Neural cell (in vitro differentiated cells): Measurements from ENCODE around the gene TMCO1. TPM values are rescaled to one million over a fixed set of nuclear protein-coding genes. Genes with fewer than 3 reads are reported as not detected.

Experiments
- H2AFZ ChIP-seq: fragments of 200-600, 300-800 bp; sonication (generic), shearing (Covaris generic); 2 replicates; pipeline ENCODE4 v1.6.0; 2014; ENCODE audit warnings: low read depth, mild to moderate bottlenecking, antibody characterized with exemption, low read length, moderate library complexity
- H3F3A ChIP-seq: fragments of 200-600 bp; shearing (Covaris generic); 2 replicates; pipeline ENCODE4 v1.6.1; 2016; ENCODE audit warnings: mild to moderate bottlenecking, moderate library complexity, mixed read lengths, antibody characterized with exemption, low read length; ENCODE audit not compliant: insufficient read depth, poor library complexity, severe bottlenecking
- H3K27ac ChIP-seq: fragments of 200-600, 300-800 bp; sonication (generic), shearing (Covaris generic); 2 replicates; pipeline ENCODE4 v1.5.1; 2014; ENCODE audit warnings: mild to moderate bottlenecking, low read length, moderate library complexity
- H3K27me3 ChIP-seq: fragments of 300-800, 200-600 bp; sonication (generic), shearing (Covaris generic); 2 replicates; pipeline ENCODE4 v1.6.0; 2014; ENCODE audit warnings: mild to moderate bottlenecking, low read depth, low read length, moderate library complexity; ENCODE audit not compliant: insufficient read depth
- H3K36me3 ChIP-seq: fragments of 300-800, 200-600 bp; sonication (generic), shearing (Covaris generic); 2 replicates; pipeline ENCODE4 v1.5.1; 2014; ENCODE audit warnings: mild to moderate bottlenecking, antibody characterized with exemption, low read length, moderate library complexity; ENCODE audit not compliant: insufficient read depth
- H3K4me2 ChIP-seq: fragments of 300-800, 200-600 bp; sonication (generic), shearing (Covaris generic); 2 replicates; pipeline ENCODE4 v1.6.0; 2014; ENCODE audit warnings: mild to moderate bottlenecking, low read length
- H3K4me3 ChIP-seq: fragments of 300-800, 200-600 bp; sonication (generic), shearing (Covaris generic); 2 replicates; pipeline ENCODE4 v1.5.1; 2014; ENCODE audit warnings: mild to moderate bottlenecking, low read length, moderate library complexity
- H3K79me2 ChIP-seq: fragments of 200-600 bp; shearing (Covaris generic); replicated peaks from 2 replicates; pipeline ENCODE4 v1.6.0; 2014; ENCODE audit warnings: mild to moderate bottlenecking, low read length, moderate library complexity; ENCODE audit not compliant: insufficient read depth
- H3K9ac ChIP-seq: fragments of 300-800, 200-600 bp; sonication (generic), shearing (Covaris generic); 2 replicates; pipeline ENCODE4 v1.6.1; 2016; ENCODE audit warnings: mild to moderate bottlenecking, low read length, mixed read lengths
- H3K9me2 ChIP-seq: fragments of 200-600 bp; shearing (Covaris generic); 2 replicates; pipeline ENCODE4 v1.6.1; 2016; ENCODE audit warnings: mild to moderate bottlenecking, low read length, mixed read lengths; ENCODE audit not compliant: insufficient read depth
- H3K9me3 ChIP-seq: fragments of 200-600, 300-800 bp; sonication (generic), shearing (Covaris generic); 2 replicates; pipeline ENCODE4 v1.6.1; 2016; ENCODE audit warnings: mild to moderate bottlenecking, mixed run types, low read length, moderate library complexity, mixed read lengths
- H4K20me1 ChIP-seq: fragments of 200-600 bp; shearing (Covaris generic); 2 replicates; pipeline ENCODE4 v1.6.1; 2016; ENCODE audit warnings: mild to moderate bottlenecking, mixed run types; ENCODE audit not compliant: insufficient read depth
- CTCF ChIP-seq: fragments of 450-650 bp; IDR thresholded peaks from 2 replicates; pipeline ENCODE4 v1.5.1; 2014; ENCODE audit warnings: antibody characterized with exemption, mild to moderate bottlenecking, moderate library complexity; ENCODE audit not compliant: poor library complexity, severe bottlenecking
- EP300 ChIP-seq: fragments of 450-650 bp; conservative IDR thresholded peaks from 2 replicates; pipeline ENCODE4 v1.6.1; 2014; ENCODE audit warnings: antibody characterized with exemption, mild to moderate bottlenecking, moderate library complexity; ENCODE audit not compliant: poor library complexity, severe bottlenecking
- EZH2 ChIP-seq: fragments of 200-600, 300-800 bp; shearing (Covaris generic), sonication (generic); IDR thresholded peaks from 2 replicates; pipeline ENCODE4 v1.6.1; 2014; ENCODE audit warnings: antibody characterized with exemption, low read length, borderline replicate concordance, mild to moderate bottlenecking; ENCODE audit not compliant: insufficient read depth, poor library complexity, severe bottlenecking
- MXI1 ChIP-seq: fragments of 450-650 bp; conservative IDR thresholded peaks from 2 replicates; pipeline ENCODE4 v1.6.1; 2014; ENCODE audit warnings: antibody characterized with exemption, mild to moderate bottlenecking; ENCODE audit not compliant: poor library complexity, severe bottlenecking
- POLR2AphosphoS5 ChIP-seq: IDR thresholded peaks from 2 replicates; pipeline ENCODE4 v1.6.1; 2012
- RAD21 ChIP-seq: fragments of 450-650 bp; conservative IDR thresholded peaks from 2 replicates; pipeline ENCODE4 v1.6.1; 2014; ENCODE audit warnings: antibody characterized with exemption, mild to moderate bottlenecking, moderate library complexity
- REST ChIP-seq: IDR thresholded peaks from 2 replicates; pipeline ENCODE4 v1.6.1; 2012; ENCODE audit warnings: borderline replicate concordance
- SMC3 ChIP-seq: fragments of 450-650 bp; conservative IDR thresholded peaks from 2 replicates; pipeline ENCODE4 v1.6.1; 2014; ENCODE audit warnings: antibody characterized with exemption, mild to moderate bottlenecking, moderate library complexity; ENCODE audit not compliant: poor library complexity
- TAF1 ChIP-seq: IDR thresholded peaks from 2 replicates; pipeline ENCODE4 v1.6.1; 2012; ENCODE audit warnings: low read depth
- polyA minus RNA-seq: library from RNA; depleted of rRNA, polyadenylated mRNA; stranded (reverse); fragments of >200 nt; gene quantifications from 2 replicates; pipeline ENCODE4 v1.2.3, GENCODE V29; 2014
- polyA plus RNA-seq: library from polyadenylated mRNA; depleted of rRNA; stranded (reverse); fragments of >200 nt; gene quantifications from 2 replicates; pipeline ENCODE4 v1.2.3, GENCODE V29; 2014

TMCO1 gene, protein sequence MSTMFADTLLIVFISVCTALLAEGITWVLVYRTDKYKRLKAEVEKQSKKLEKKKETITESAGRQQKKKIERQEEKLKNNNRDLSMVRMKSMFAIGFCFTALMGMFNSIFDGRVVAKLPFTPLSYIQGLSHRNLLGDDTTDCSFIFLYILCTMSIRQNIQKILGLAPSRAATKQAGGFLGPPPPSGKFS
- polyA plus RNA-seq (116 and 137 TPM in 2 replicates), polyA minus RNA-seq (79.4 and 79.8 TPM in 2 replicates)

DNA sequence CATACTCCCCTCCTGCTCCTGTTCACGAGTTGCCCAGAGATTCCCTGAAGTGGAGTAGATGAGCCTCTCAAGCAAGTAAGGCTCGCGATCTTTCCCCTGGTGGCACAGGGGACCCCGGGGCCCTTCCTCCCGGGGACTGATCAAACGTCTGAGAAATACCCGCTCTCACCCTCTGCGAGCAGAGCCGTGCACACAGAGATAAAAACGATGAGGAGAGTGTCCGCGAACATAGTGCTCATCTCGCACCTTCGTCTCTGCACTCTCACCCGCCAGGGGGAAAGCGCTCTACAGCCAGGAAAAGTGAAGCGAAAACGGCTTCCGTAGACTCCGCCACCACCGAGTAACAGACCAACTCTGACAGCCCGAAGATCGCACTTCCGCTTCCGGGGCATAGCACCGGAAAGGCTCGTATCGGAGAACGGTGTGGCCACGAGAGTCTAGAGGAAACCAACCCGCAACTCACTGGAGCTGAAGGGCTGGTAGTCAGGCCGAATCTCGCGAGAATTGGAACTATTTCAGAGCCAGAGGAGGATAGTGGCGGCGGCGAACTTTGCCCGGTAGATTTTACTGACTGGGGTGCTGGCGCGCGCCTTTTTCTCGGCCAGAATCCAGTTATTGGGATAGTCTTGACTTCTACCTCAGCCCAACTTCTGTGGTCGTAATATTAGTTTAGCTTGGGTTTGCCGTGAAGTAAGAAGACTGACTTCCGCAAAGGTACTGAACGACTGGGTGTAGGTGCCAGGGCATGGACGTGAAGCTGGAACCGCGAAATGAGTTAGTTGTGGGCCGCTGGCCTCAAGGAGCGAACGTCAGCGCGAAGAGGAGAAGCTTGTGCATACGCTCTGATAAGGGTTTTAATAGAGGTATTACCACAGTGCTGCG lies at the start of gene TMCO1:
Gene TMCO1 (minus strand): TSS at position 356 of the 882 bp plus-strand sequence. CDS start 117 bp downstream, at position 239.
- H2AFZ ChIP-seq = peak within 1 kb of the TSS; percentile 89
- H4K20me1 ChIP-seq = no peaks in the 10 kb centered on the region
- peak within 1 kb of the TSS; percentile 76 for H3K9ac ChIP-seq
- no peaks in the 10 kb centered on the region for H3F3A ChIP-seq
- H3K27ac ChIP-seq = peak within 1 kb of the TSS; percentile 76
- H3K4me3 ChIP-seq = peak within 1 kb of the TSS; percentile 84
- H3K27me3 ChIP-seq = no peaks in the 10 kb centered on the region
- H3K9me3 ChIP-seq = no peaks in the 10 kb centered on the region
- no peaks in the 10 kb centered on the region for H3K9me2 ChIP-seq
- peak; percentile 77 for TF ChIP-seq SMC3
- peak; percentile 53 for TF ChIP-seq EP300
- TF ChIP-seq CTCF = peak; percentile 58
- TF ChIP-seq REST = peak; percentile 19
- no peak for TF ChIP-seq EZH2
- peak; percentile 90 for TF ChIP-seq MXI1
- TF ChIP-seq TAF1 = peak; percentile 53
- TF ChIP-seq POLR2AphosphoS5 = peak; percentile 80
- peak; percentile 60 for TF ChIP-seq RAD21
- peak within 1 kb of the TSS; percentile 82 for H3K4me2 ChIP-seq
- peaks cover 4% of the 10 kb centered on the region for H3K79me2 ChIP-seq
- no peaks in the 10 kb centered on the region for H3K36me3 ChIP-seq

DNA sequence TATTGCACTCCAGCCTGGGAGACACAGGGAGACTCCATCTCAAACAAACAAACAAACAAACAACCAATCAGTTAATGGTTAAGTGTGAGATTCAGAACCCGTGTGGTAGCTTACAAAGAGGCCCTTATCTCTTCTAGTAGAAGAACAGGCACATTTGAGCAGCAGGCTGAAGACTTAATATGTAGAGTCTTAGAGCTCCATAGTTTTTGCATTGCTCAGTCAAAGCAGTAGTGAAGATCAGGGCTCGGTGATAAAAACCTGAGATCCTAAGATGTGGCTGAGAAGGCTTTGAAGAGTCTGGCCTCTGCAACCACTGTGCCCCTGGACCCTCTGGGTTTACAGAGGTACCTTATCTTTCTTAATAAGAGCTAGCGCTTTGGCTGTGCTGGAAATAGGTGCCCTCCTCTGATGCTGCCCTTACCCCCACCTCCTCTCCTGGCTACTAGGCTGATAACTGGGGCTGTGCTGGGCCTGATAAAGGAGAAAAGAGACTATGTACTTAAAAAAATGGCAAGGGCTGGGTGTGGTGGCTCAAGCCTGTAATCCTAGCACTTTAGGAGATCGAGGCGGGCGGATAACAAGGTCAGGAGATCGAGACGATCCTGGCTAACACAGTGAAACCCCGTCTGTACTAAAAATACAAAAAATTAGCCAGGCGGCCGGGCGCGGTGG lies 48.3 kb upstream of the TMCO1 start:
- Histone ChIP-seq H3K27me3 (no peaks in the 10 kb centered on the region), H3K9me2 (no peaks in the 10 kb centered on the region), H4K20me1 (no peaks in the 10 kb centered on the region), H3K9me3 (no peaks in the 10 kb centered on the region), H3K27ac (no peak overlapping the region), H3K79me2 (no peaks in the 10 kb centered on the region), H3K9ac (no peak overlapping the region), H2AFZ (no peak overlapping the region), H3K36me3 (no peaks in the 10 kb centered on the region), H3K4me2 (no peak overlapping the region), H3F3A (no peaks in the 10 kb centered on the region), H3K4me3 (no peak overlapping the region)
- TF ChIP-seq TAF1 = no peak
- no peak for TF ChIP-seq CTCF
- no peak for TF ChIP-seq EP300
- TF ChIP-seq POLR2AphosphoS5 = no peak
- no peak for TF ChIP-seq SMC3
- TF ChIP-seq MXI1 = no peak
- no peak for TF ChIP-seq RAD21
- no peak for TF ChIP-seq EZH2
- no peak for TF ChIP-seq REST
